D341Med (cell line): ENCODE results near the gene USP16.
"Not testable (repeated sequence)": the region's sequence is repeated elsewhere in the genome, so short reads cannot be mapped to it uniquely, and the experiment has no call there.

ENCODE experiments used
- DNase-seq: peaks from one replicate; pipeline ENCODE4 v3.0.0; 2012; ENCODE audit warnings: low spot score

The USP16 gene

GRCh38 chr21:29024474-29025327 lies at the start of gene USP16:
Gene USP16, plus strand, starts transcription at chr21:29024668. Its CDS starts 3,246 bp downstream, at chr21:29027914.
- peak; percentile 98 for DNase-seq

GRCh38 chr21:28975397-28975796 lies 49.1 kb upstream of the USP16 start:
- DNase-seq: no peak

GRCh38 chr21:28979092-28979491 lies 45.4 kb upstream of the USP16 start:
- DNase-seq: no peak

- no peak for DNase-seq
Measured at GRCh38 chr21:28982637-28983036, 41.8 kb upstream of the USP16 start.

- DNase-seq: no peak
Measured at GRCh38 chr21:28986677-28987076, 37.8 kb upstream of the USP16 start.

GRCh38 chr21:28988146-28988545 lies 36.3 kb upstream of the USP16 start:
- not testable (repeated sequence) for DNase-seq

GRCh38 chr21:28991861-28992525 lies 32.5 kb upstream of the USP16 start:
- DNase-seq: peak; percentile 26

GRCh38 chr21:28992526-28993292 lies 31.8 kb upstream of the USP16 start, which contains the start of gene LTN1:
Gene LTN1, minus strand, starts transcription at chr21:28992877. Its CDS starts 72 bp downstream, at chr21:28992805.
- DNase-seq: peak; percentile 97

- no peak for DNase-seq
Measured at GRCh38 chr21:28993293-28993629, 31.2 kb upstream of the USP16 start.

GRCh38 chr21:29002442-29003144 lies 21.9 kb upstream of the USP16 start:
- DNase-seq: peak; percentile 97

GRCh38 chr21:29005696-29006095 lies 18.8 kb upstream of the USP16 start:
- DNase-seq: no peak

- no peak for DNase-seq
Measured at GRCh38 chr21:29007135-29007534, 17.3 kb upstream of the USP16 start.

- no peak for DNase-seq
Measured at GRCh38 chr21:29007810-29008209, 16.7 kb upstream of the USP16 start.

GRCh38 chr21:29008367-29008766 lies 16.1 kb upstream of the USP16 start:
- DNase-seq: no peak

- DNase-seq: not testable (repeated sequence)
Measured at GRCh38 chr21:29011236-29011635, 13.2 kb upstream of the USP16 start.

GRCh38 chr21:29017639-29018237 lies 6.7 kb upstream of the USP16 start:
- DNase-seq: no peak

GRCh38 chr21:29018540-29018939 lies 5.9 kb upstream of the USP16 start:
- no peak for DNase-seq

GRCh38 chr21:29022166-29022565 lies 2.3 kb upstream of the USP16 start:
- DNase-seq: no peak

- DNase-seq: no peak
Measured at GRCh38 chr21:29025328-29025713, 853 bp downstream of the USP16 start.

GRCh38 chr21:29029524-29029923 lies 5.1 kb downstream of the USP16 start:
- no peak for DNase-seq

GRCh38 chr21:29030909-29031308 lies 6.4 kb downstream of the USP16 start:
- no peak for DNase-seq

- no peak for DNase-seq
Measured at GRCh38 chr21:29033301-29033700, 8.8 kb downstream of the USP16 start.
